Measurements from ENCODE around the gene NRG3.

The NRG3 gene

GRCh38 chr10:82394122-82394521, 519.1 kb downstream of the NRG3 start:
- no peak for TF ChIP-seq CTCF (tag by site-specific recombination; IDR thresholded peaks at IDR 0.05)
- TF ChIP-seq HOXC10 (CRISPR knock-in tag; IDR thresholded peaks at IDR 0.05), result no peak
- no peak for TF ChIP-seq PATZ1 (tag by site-specific recombination; IDR thresholded peaks at IDR 0.05)
- no peak for TF ChIP-seq PRDM2 (tag by site-specific recombination; IDR thresholded peaks at IDR 0.05; ENCODE audit: borderline replicate concordance)
- TF ChIP-seq ELK4 (IDR thresholded peaks at IDR 0.05; ENCODE audit: borderline replicate concordance, low read depth, low read length), result no peak
- TF ChIP-seq SCRT1 (tag by site-specific recombination; IDR thresholded peaks at IDR 0.05; ENCODE audit: borderline replicate concordance), result no peak
- no peak for TF ChIP-seq SCRT2 (tag by site-specific recombination; IDR thresholded peaks at IDR 0.05)
- no peak for TF ChIP-seq SP2 (tag by site-specific recombination; IDR thresholded peaks at IDR 0.05)
- TF ChIP-seq ZNF449 (tag by site-specific recombination; IDR thresholded peaks at IDR 0.05), result no peak
- no peak for TF ChIP-seq ZNF146 (tag by site-specific recombination; IDR thresholded peaks at IDR 0.05)
- no peak for TF ChIP-seq GFI1B (tag by site-specific recombination; IDR thresholded peaks at IDR 0.05)
- TF ChIP-seq ZFP41 (tag by site-specific recombination; IDR thresholded peaks at IDR 0.05; ENCODE audit: borderline replicate concordance), result no peak
- no peak for TF ChIP-seq YY2 (tag by site-specific recombination; IDR thresholded peaks at IDR 0.05)
- no peak for TF ChIP-seq ZBTB8A (tag by site-specific recombination; IDR thresholded peaks at IDR 0.05)
- no peak for TF ChIP-seq ZNF510 (tag by site-specific recombination; IDR thresholded peaks at IDR 0.05; ENCODE audit: insufficient replicate concordance)
- Histone ChIP-seq H3K27ac (ENCODE audit: extremely low read depth, low read depth, low read length) (no peak overlapping the region), H3K4me3 (ENCODE audit: low read depth, low read length) (no peak overlapping the region), H3K9me3 (ENCODE audit: control insufficient read depth, insufficient read depth, low read depth, low read length) (no peaks in the 10 kb centered on the region), H3K36me3 (ENCODE audit: control insufficient read depth in 2 of 2, insufficient read depth in 1 of 2, low read length in 2 of 2) (no peaks in the 10 kb centered on the region), H3K4me1 (ENCODE audit: control insufficient read depth, insufficient read depth, low read length) (peaks cover 3% of the 10 kb centered on the region; the same call in 1 of the 2 replicates)
- ChIA-PET CTCF (no interaction called here), POLR2A (no interaction called here)

All from HEK293 (cell line).